Pancreas (tissue), 10 donors: ENCODE results near the gene AP4S1. TPM values are rescaled to one million over a fixed set of nuclear protein-coding genes. Genes with fewer than 3 reads are reported as not detected.
A peak's percentile ranks its signal among the peaks of the same experiment; 100 is the strongest.

Experiments
- ATAC-seq, 4 donors: fragments of 200-7000 bp; cut with Tn5 transposase; one replicate each; pipeline versions ENCODE4 v1.8.0 to v1.9.1; 2020; ENCODE audit warnings: mild to moderate bottlenecking in 4 of 4, moderate library complexity in 4 of 4
- DNase-seq, 6 donors: peaks; one replicate each; pipeline ENCODE4 v3.0.0-alpha.2; 2020
- FAIRE-seq: peaks from 2 replicates; lab custom pipeline; 2012; peaks lifted over from hg19 to GRCh38; lab: Jason Lieb, UNC
- H3K27ac ChIP-seq, 4 donors: fragments of 200-600 bp; sonication (generic); 1 replicate in 3 of 4; 2 replicates in 1 of 4; pipeline versions ENCODE4 v1.5.0 to v1.8.0; 2020
- H3K27me3 ChIP-seq, 4 donors: fragments of 200-600 bp; one replicate each; pipeline ENCODE4 v1.8.0; 2021
- H3K36me3 ChIP-seq, 3 donors: fragments of 200-600 bp; sonication (generic) in 1 of 3; one replicate each; pipeline versions ENCODE4 v1.5.0 to v1.8.0; 2020 to 2021
- H3K4me1 ChIP-seq, 3 donors: fragments of 200-600 bp; one replicate each; pipeline ENCODE4 v1.8.0; 2021
- H3K4me3 ChIP-seq, 4 donors: fragments of 200-600 bp; sonication (generic) in 2 of 4; one replicate each; pipeline versions ENCODE4 v1.5.0 to v1.8.0; 2020 to 2021
- H3K9me3 ChIP-seq, 4 donors: fragments of 200-600 bp; one replicate each; pipeline ENCODE4 v1.8.0; 2021
- WGBS, 2 donors: extraction: QIAGEN DNeasy Blood & Tissue Kit; methylation state at CpG; one replicate each; pipeline ENCODE4 v1.1.7; 2013; 5-methylcytosine and 5-hydroxymethylcytosine counted together
- intact Hi-C, 3 donors: fragments of 100-400 bp; cut with DNase I; formaldehyde crosslinking; loops; one replicate each; pipeline versions ENCODE4 v1.11.1 to v1.14.2; 2022
- polyA plus RNA-seq, 2 donors: library from polyadenylated mRNA; stranded (reverse); fragments of 200-250 nt; gene quantifications; one replicate each; pipeline ENCODE4 v1.2.3, GENCODE V29; 2013
- total RNA-seq, 6 donors: library from RNA; stranded (reverse); fragmentation: NEBNext Ultra II Directional in 4 of 6; extraction: Animal tissue kit (Norgen Biotek cat#: 25700) in 4 of 6; gene quantifications; one replicate each; pipeline versions ENCODE4 v1.2.1 to v1.2.4, GENCODE V29; 2021 to 2023
- TF ChIP-seq, protein P1 (sequence below), 4 donors: fragments of 200-600 bp; sonication (generic) in 3 of 4; IDR thresholded peaks; one replicate each; pipeline versions ENCODE4 v1.5.0 to v1.8.0; 2021; ENCODE audit warnings: antibody characterized with exemption in 4 of 4
- donor health status: healthy with polysubstance abuse.
- donor health status: DM: no; HTN: no; CAD: no; lungs with moderate emphysema.
- donor health status: DM: no; HTN: no; CAD: no.
- donor health status: control.
- donor health status: control.
- donor health status: Bipolar disorder and iron deficiency.
- donor health status: DM: yes; HTN: yes; CAD: no.
- donor health status: DM: no; HTN: no; CAD: no.
- donor health status: DM: no; HTN: no; CAD: no.
- donor health status: DM: yes; HTN: yes; CAD: no.

The AP4S1 gene
- total and polyA plus RNA-seq, 8 donors: 2.8 to 5.6 (median 4.4) TPM

DNA sequence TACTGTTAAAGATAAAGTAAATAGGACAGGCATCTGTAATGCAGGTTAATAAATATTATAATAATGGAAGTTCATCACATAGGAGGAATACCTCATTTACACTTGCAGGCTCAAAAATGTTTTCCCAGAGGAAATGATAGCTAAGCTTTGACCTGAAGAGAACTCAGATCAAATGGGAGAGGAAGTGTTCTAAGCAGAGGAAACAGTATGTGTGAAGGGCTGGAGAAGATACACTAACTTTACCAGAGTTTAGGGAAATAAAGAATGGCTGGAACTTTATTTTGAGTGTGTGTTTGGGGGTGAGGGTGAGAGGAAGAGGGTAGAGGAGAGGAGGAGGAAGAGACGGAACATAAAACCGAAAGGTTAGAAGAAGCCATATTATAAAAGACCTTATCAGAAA is 34.0 kb upstream of the AP4S1 start:
- no peaks in the 10 kb centered on the region for H3K9me3 ChIP-seq
- intact Hi-C loops: no loop called here
- whole genome bisulfite sequencing, 2 donors: 79 to 100% methylated on average over 2 of the region's 2 CpGs
- TF ChIP-seq, protein P1, sequence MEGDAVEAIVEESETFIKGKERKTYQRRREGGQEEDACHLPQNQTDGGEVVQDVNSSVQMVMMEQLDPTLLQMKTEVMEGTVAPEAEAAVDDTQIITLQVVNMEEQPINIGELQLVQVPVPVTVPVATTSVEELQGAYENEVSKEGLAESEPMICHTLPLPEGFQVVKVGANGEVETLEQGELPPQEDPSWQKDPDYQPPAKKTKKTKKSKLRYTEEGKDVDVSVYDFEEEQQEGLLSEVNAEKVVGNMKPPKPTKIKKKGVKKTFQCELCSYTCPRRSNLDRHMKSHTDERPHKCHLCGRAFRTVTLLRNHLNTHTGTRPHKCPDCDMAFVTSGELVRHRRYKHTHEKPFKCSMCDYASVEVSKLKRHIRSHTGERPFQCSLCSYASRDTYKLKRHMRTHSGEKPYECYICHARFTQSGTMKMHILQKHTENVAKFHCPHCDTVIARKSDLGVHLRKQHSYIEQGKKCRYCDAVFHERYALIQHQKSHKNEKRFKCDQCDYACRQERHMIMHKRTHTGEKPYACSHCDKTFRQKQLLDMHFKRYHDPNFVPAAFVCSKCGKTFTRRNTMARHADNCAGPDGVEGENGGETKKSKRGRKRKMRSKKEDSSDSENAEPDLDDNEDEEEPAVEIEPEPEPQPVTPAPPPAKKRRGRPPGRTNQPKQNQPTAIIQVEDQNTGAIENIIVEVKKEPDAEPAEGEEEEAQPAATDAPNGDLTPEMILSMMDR (IDR thresholded peaks at IDR 0.05): no peak
- FAIRE-seq: no peak
- no peak for ATAC-seq
- no peaks in the 10 kb centered on the region for H3K27me3 ChIP-seq
- no peak overlapping the region for H3K27ac ChIP-seq
- H3K36me3 ChIP-seq: no peaks in the 10 kb centered on the region
- H3K4me3 ChIP-seq: no peak overlapping the region
- peaks cover 11 to 29% (median 20%) of the 10 kb centered on the region in 3 donors for H3K4me1 ChIP-seq
- DNase-seq: no peak

DNA sequence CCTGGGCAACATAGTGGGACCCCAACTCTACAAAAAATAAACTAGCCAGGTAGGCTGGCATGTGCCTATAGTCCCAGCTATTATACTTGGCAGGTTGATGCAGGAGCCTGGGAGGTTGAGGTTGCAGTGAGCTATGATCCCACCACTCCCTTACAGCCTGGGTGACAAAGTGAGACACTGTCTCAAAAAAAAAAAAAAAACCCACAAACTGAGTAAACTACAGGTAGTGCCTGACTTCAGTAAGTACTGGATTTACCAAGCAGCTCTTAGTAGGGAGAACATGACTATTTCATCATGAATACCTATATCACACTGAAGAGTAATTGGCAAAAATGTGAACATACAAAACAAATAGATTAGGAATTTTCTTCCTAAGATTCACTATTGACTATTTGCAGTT is 32.4 kb upstream of the AP4S1 start:
- Histone ChIP-seq H3K4me1 (peaks cover 11 to 25% (median 17%) of the 10 kb centered on the region in 3 donors), H3K27me3 (no peaks in the 10 kb centered on the region), H3K4me3 (no peak overlapping the region), H3K27ac (no peak overlapping the region), H3K9me3 (no peaks in the 10 kb centered on the region), H3K36me3 (no peaks in the 10 kb centered on the region)
- ATAC-seq: no peak
- intact Hi-C loops: no loop called here
- no peak for DNase-seq
- TF ChIP-seq, protein P1 (IDR thresholded peaks at IDR 0.05): no peak
- no peak for FAIRE-seq

DNA sequence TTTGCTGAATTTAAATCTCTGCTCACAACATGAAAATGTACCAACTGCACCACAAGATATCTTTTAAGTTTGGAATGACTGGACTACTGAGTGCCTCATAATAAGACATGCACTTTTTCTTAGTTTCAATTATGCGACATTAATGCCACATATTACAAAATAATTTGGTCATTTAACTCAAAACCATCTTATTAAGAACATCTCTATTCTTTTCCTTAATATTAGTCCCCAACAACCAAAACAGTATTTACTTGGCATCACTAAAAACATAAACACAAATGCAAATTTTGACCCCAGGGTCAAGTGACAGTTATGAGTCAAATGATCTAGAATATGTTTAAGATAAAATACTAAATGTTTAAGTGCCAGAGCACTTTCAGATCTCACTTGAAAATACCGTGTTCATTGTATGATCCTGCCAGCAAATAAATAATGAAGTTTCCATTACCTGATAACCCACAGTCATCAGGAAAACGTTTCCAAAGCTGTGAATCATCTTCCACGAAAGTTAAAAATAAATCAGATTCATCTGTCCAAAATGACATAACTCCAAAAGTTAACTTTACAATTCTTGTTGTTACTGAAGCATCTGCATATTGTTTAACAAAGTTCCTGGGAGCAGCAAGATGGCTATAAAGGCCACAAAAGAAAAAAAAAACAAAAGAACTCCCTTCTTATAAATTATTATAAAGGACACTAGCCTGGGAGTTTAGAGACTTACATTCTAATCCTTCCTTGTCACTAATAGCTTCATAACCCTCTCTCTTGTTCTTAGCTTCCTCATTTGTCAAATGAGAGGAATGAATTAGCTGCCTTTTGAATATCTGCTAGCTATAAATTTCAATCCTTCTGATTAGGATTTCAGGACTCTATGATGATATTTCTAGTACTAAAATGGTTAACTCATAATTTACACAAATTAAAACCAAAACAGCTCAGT is 30.5 kb upstream of the AP4S1 start:
- peak overlapping the region in 1 of 4 donors; percentile 30 for H3K27ac ChIP-seq
- TF ChIP-seq, protein P1 (IDR thresholded peaks at IDR 0.05): no peak
- ATAC-seq (peak in 2 of 4 donors; percentile 47 to 64), FAIRE-seq (peak; percentile 45), DNase-seq (no peak)
- no peak overlapping the region for H3K4me3 ChIP-seq
- no peaks in the 10 kb centered on the region for H3K9me3 ChIP-seq
- intact Hi-C loops: no loop called here
- H3K36me3 ChIP-seq: no peaks in the 10 kb centered on the region
- 2 to 3% methylated on average over 4 of the region's 4 CpGs for WGBS, 2 donors
- peaks cover 11 to 16% (median 11%) of the 10 kb centered on the region in 3 donors for H3K4me1 ChIP-seq
- no peaks in the 10 kb centered on the region for H3K27me3 ChIP-seq

DNA sequence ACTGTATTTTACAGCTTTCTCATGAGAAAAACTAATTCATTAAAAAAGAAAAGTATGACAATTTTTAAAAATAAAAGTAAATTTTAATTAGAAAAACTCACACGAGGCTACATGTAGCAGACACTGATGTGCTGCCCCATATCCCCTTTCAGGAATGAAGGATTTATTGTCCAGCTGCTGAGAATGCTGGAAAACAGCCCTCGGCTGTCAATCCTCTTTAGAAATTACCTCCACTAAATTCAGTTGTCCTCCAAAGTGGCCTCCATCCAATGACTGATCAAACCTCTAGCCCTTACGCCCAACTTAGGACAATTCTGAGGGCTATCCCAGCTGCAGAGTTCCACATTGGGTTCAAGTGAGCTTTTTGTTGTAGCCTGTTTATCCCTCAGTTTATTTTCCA is 29.8 kb upstream of the AP4S1 start:
- Histone ChIP-seq H3K4me3 (no peak overlapping the region), H3K27me3 (no peaks in the 10 kb centered on the region), H3K27ac (no peak overlapping the region), H3K9me3 (no peaks in the 10 kb centered on the region), H3K4me1 (peaks cover 11 to 21% (median 11%) of the 10 kb centered on the region in 3 donors), H3K36me3 (no peaks in the 10 kb centered on the region)
- no peak for FAIRE-seq
- TF ChIP-seq, protein P1 (IDR thresholded peaks at IDR 0.05): no peak
- no peak for ATAC-seq
- WGBS, 2 donors: 75 to 81% methylated on average over 3 of the region's 3 CpGs
- no peak for DNase-seq
- intact Hi-C loops: no loop called here
